HG03520 (cell line): ENCODE data around the gene USP53.
"Not testable (repeated sequence)": the region's sequence is repeated elsewhere in the genome, so short reads cannot be mapped to it uniquely, and the experiment has no call there.

Experiments used
- ATAC-seq: cut with Tn5 transposase; IDR thresholded peaks from one replicate; pipeline ENCODE4 v1.9.1; 2021; ENCODE audit warnings: mild to moderate bottlenecking, moderate library complexity; ENCODE audit not compliant: unreplicated experiment

Gene USP53

GRCh38 chr4:119268466-119268865, 56.0 kb downstream of the USP53 start:
- ATAC-seq, result no peak

GRCh38 chr4:119271361-119272085, 59.0 kb downstream of the USP53 start:
- no peak for ATAC-seq

GRCh38 chr4:119279541-119279940, 67.0 kb downstream of the USP53 start:
- not testable (repeated sequence) for ATAC-seq

GRCh38 chr4:119279945-119280344, 67.4 kb downstream of the USP53 start:
- not testable (repeated sequence) for ATAC-seq

- no peak for ATAC-seq
Measured at GRCh38 chr4:119281393-119281792, 68.9 kb downstream of the USP53 start.

- ATAC-seq, result no peak
Measured at GRCh38 chr4:119284876-119285780, 72.6 kb downstream of the USP53 start.

- ATAC-seq, result no peak
Measured at GRCh38 chr4:119286377-119287002, 74.0 kb downstream of the USP53 start.

GRCh38 chr4:119289313-119289712, 76.8 kb downstream of the USP53 start:
- no peak for ATAC-seq

- ATAC-seq, result no peak
Measured at GRCh38 chr4:119290598-119290997, 78.1 kb downstream of the USP53 start.

- ATAC-seq, result no peak
Measured at GRCh38 chr4:119296356-119296755, 83.8 kb downstream of the USP53 start.

- no peak for ATAC-seq
Measured at GRCh38 chr4:119297795-119298194, 85.3 kb downstream of the USP53 start.

GRCh38 chr4:119299260-119299671, 86.8 kb downstream of the USP53 start:
- no peak for ATAC-seq

- peak; percentile 54 for ATAC-seq
Measured at GRCh38 chr4:119299741-119300100, 87.2 kb downstream of the USP53 start.

- peak; percentile 94 for ATAC-seq
Measured at GRCh38 chr4:119300101-119300978, 87.8 kb downstream of the USP53 start.

- no peak for ATAC-seq
Measured at GRCh38 chr4:119302073-119302832, 89.7 kb downstream of the USP53 start.

- no peak for ATAC-seq
Measured at GRCh38 chr4:119303587-119304305, 91.2 kb downstream of the USP53 start.

GRCh38 chr4:119304431-119304830, 91.9 kb downstream of the USP53 start:
- ATAC-seq, result no peak

GRCh38 chr4:119307606-119308005, 95.1 kb downstream of the USP53 start:
- no peak for ATAC-seq

- no peak for ATAC-seq
Measured at GRCh38 chr4:119310826-119311225, 98.3 kb downstream of the USP53 start.
